IMR-90 (cell line): ENCODE measurements around the gene CLSTN1.

Source experiments
- CEBPB ChIP-seq: IDR thresholded peaks from 2 replicates; pipeline ENCODE4 v1.6.1; 2012; ENCODE audit warnings: low read depth, low read length, improper control_type of control experiment
- CHD1 ChIP-seq: IDR thresholded peaks from 2 replicates; pipeline ENCODE4 v1.6.1; 2012; ENCODE audit warnings: low read depth, low read length, improper control_type of control experiment
- CTCF ChIP-seq: conservative IDR thresholded peaks from 2 replicates; pipeline ENCODE4 v1.5.1; 2012; ENCODE audit warnings: mild to moderate bottlenecking, low read depth, low read length, improper control_type of control experiment
- MXI1 ChIP-seq: IDR thresholded peaks from 2 replicates; pipeline ENCODE4 v1.6.1; 2012; ENCODE audit warnings: low read depth, mild to moderate bottlenecking, low read length, moderate library complexity, borderline replicate concordance
- POLR2A ChIP-seq: IDR thresholded peaks from 2 replicates; pipeline ENCODE4 v1.6.1; 2012; ENCODE audit warnings: mild to moderate bottlenecking, low read depth, low read length
- RAD21 ChIP-seq: IDR thresholded peaks from 2 replicates; pipeline ENCODE4 v1.6.1; 2012; ENCODE audit warnings: low read length, improper control_type of control experiment
- RCOR1 ChIP-seq: IDR thresholded peaks from 2 replicates; pipeline ENCODE4 v1.6.1; 2012; ENCODE audit warnings: mild to moderate bottlenecking, low read length, improper control_type of control experiment; ENCODE audit not compliant: insufficient replicate concordance
- RFX5 ChIP-seq: IDR thresholded peaks from 2 replicates; pipeline ENCODE4 v1.8.0; 2012; ENCODE audit warnings: low read depth, mild to moderate bottlenecking, low read length, moderate library complexity
- SMC3 ChIP-seq: fragments of 150-350 bp; IDR thresholded peaks from 2 replicates; pipeline ENCODE4 v1.6.1; 2016; ENCODE audit warnings: low read depth, mild to moderate bottlenecking, antibody characterized with exemption, low read length, moderate library complexity
- TF ChIP-seq, protein P1 (sequence below): fragments of 150-350 bp; IDR thresholded peaks from 2 replicates; pipeline ENCODE4 v1.6.1; 2017; ENCODE audit warnings: mild to moderate bottlenecking, antibody characterized with exemption, low read length, low read depth

DNA sequence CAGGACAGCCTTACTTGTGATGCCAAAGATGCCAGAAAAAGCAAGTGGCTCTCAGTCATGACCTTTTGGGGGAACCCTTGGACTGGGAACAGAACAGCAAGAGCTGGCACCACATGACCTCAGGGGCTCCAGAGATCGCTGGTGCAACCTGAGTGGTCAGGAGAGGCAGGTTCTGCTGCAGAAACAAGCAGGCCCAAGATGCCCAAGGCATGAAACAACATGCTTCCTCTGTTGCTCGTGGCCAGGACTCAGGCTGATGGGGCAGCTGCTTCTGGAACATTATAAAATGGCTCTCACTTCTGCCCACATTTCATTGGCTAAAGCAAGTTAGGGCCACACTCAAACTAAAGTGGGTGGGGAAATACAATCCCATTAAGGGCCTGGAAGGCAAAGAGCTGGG is 17.7 kb upstream of the CLSTN1 start:
- TF ChIP-seq RCOR1 (no peak), CTCF (no peak), RAD21 (no peak), POLR2A (no peak), CEBPB (no peak), CHD1 (no peak), RFX5 (no peak), MXI1 (no peak), SMC3 (no peak)
- TF ChIP-seq, protein P1, sequence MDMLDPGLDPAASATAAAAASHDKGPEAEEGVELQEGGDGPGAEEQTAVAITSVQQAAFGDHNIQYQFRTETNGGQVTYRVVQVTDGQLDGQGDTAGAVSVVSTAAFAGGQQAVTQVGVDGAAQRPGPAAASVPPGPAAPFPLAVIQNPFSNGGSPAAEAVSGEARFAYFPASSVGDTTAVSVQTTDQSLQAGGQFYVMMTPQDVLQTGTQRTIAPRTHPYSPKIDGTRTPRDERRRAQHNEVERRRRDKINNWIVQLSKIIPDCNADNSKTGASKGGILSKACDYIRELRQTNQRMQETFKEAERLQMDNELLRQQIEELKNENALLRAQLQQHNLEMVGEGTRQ: no peak
